Measurements from ENCODE around the gene SNTG2.
A peak's percentile ranks its signal among the peaks of the same experiment; 100 is the strongest.
"Not testable (repeated sequence)": the region's sequence is repeated elsewhere in the genome, so short reads cannot be mapped to it uniquely, and the experiment has no call there.

Gene SNTG2

DNA sequence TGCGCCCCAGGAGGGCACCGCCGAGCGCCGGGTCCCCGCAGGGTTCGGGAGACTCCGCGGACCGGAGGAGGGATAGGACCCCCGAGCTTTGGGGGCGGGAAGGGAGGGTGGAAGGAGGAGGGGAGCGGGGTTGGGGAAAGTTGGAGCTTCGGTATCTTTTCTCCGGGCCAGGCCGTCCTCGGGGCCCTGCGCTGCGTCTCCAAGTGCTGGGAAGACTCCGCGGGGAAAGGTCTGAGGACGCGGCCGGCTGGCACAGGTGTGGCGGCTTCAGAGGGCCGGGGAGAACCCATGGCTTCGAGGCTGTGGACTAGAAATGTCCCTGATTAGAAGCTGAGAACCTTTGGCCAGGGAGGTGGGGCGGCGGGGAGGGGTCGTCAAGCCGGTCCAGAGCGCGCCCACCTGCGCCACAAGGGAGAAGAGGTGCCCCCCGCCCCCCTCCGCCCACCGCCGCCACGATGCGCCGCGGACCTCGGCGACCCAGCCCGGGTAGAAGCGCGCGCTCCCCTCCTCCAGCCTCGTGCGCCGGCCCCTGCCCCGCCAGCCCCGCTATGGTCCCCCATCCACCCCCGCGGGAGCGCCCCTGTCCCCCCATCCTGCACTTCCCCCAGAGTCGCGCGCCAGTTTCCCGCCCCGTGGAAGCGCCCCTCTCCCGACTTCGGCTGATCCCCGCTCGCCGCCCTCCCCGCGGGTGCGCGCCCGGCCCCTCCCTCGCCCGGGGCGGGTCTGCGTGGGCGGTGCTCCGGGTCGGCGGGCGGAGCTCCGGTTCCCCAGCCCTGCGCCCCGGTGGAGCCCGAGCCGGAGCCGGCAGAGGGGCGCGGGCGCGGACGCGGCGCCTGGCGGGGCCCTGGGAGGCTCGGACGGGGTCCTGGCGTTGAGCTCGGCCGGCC is at the start of gene SNTG2:
Gene SNTG2 (plus strand): TSS at position 770 of the 887 bp plus-strand sequence. CDS start 148 bp downstream, outside the sequence.
- peak; percentile 30 to 45 for DNase-seq (ENCODE audit: low read depth in 2 of 2)

GRCh38 chr2:902584-902983 is 48.1 kb upstream of the SNTG2 start:
- DNase-seq (ENCODE audit: low read depth in 2 of 2), result no peak

DNA sequence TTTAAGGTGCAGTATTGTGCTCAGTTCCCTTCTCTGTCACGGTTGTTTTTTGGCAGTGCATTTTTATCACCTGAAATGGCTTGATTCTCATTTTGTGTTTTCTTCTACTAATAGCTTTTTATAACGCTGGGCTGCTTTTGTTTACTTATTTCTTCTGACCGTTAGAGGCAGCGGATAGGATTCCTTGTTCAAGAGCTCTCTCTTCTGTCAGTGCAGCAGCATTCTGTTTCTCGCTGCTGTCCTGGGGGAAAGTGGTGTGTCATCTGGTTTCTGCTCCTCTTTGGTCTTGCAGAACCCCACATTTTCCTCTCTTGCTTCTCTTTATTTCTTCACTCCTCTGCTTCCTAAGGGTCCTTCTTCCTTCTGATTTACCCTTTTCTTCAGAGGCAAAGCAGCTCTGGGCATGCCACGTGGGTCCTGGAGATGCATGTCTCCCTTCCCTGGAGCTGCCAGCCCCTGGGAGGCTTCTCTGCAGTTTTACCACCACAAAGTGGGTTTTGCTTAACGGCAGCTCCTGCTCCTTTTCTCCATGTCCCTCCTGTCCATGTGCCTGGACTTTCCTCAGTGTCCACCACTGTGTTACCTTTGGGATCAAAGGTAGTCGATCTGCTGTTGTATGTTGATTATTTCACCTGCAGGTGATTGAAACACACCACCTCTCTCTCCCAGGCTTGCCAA is 47.3 kb upstream of the SNTG2 start:
- no peak for DNase-seq (ENCODE audit: low read depth in 2 of 2)

- no peak for DNase-seq (ENCODE audit: low read depth in 2 of 2)
These were observed 46.2 kb upstream of the SNTG2 start for GRCh38 chr2:904246-905024.

DNA sequence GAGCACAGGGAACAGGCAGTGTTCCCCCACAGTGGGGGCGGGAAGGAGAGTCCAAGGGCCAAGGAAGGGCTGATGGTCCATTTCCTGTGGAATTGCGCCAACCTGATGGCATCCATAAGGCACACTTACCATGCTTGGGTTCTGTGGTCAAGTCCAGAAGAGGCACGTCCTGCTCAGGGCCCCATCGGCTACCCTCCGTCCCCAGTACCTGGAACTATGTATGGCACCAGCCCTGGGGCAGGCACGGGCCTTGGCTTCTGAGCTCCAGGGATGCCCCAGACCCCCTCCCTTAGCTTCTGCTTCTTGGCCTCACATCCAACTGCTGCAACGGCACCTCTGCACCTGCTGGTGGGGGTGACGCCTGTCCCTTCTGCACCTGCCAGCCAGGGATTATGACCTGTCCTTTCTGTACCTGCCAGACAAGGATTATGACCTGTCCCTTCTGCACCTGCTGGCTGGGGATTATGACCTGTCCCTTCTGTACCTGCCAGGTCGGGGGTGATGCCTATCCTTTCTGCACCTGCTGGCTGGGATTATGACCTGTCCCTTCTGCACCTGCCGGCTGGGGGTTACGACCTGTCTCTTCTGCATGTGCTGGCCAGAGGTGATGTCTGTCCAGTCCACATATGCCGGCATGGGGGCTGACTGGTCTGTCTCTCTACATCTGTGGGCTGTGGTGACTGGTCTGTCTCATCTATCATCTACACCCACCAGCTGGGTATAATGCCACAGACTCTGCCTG is 45.4 kb upstream of the SNTG2 start:
- no peak for DNase-seq (ENCODE audit: low read depth in 2 of 2)

- no peak for DNase-seq (ENCODE audit: low read depth in 2 of 2)
These were observed 44.9 kb upstream of the SNTG2 start for GRCh38 chr2:905833-906140.

- DNase-seq (ENCODE audit: low read depth in 2 of 2), result no peak
These were observed 42.9 kb upstream of the SNTG2 start for GRCh38 chr2:907706-908105.

- DNase-seq (ENCODE audit: low read depth in 2 of 2), result no peak
These were observed 42.1 kb upstream of the SNTG2 start for GRCh38 chr2:908568-908967.

DNA sequence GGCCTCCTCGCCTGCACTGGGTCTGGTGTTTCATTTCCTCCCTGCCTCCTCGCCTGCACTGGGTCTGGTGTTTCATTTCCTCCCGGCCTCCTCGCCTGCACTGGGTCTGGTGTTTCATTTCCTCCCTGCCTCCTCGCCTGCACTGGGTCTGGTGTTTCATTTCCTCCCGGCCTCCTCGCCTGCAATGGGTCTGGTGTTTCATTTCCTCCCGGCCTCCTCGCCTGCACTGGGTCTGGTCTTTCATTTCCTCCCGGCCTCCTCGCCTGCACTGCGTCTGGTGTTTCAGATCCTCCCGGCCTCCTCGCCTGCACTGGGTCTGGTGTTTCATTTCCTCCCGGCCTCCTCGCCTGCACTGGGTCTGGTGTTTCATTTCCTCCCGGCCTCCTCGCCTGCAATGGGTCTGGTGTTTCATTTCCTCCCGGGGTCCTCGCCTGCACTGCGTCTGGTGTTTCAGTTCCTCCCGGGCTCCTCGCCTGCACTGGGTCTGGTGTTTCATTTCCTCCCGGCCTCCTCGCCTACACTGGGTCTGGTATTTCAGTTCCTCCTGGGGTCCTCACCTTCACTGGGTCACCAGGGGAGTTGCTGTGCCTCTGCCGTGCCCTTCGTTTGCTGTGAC is 40.8 kb upstream of the SNTG2 start:
- not testable (repeated sequence) for DNase-seq (ENCODE audit: low read depth in 2 of 2)

GRCh38 chr2:910698-911097 is 40.0 kb upstream of the SNTG2 start:
- no peak for DNase-seq (ENCODE audit: low read depth in 2 of 2)

- no peak for DNase-seq (ENCODE audit: low read depth in 2 of 2)
These were observed 34.7 kb upstream of the SNTG2 start for GRCh38 chr2:915979-916378.

DNA sequence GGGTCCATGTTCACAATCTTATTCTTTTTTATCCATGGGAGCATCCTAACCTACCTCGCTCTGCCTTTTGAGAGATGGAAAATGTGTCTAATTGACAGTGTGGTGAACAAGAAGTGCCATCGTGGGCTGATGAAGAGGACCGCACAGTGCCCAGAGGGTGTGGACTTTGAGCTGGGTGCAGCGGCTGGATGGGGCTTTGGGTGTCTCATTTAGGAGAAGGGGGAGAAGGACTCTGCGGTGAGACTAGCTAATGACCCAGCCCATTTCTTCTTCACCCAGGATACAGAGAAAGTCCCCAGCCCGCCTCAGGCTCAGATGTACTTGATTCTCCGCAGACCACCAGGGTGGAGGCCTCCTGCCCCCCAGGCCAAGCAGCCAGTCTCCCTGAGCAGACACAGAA is 33.7 kb upstream of the SNTG2 start:
- no peak for DNase-seq (ENCODE audit: low read depth in 2 of 2)

- no peak for DNase-seq (ENCODE audit: low read depth in 2 of 2)
These were observed 31.0 kb upstream of the SNTG2 start for GRCh38 chr2:919672-920071.

- DNase-seq (ENCODE audit: low read depth in 2 of 2), result no peak
These were observed 30.1 kb upstream of the SNTG2 start for GRCh38 chr2:920573-920972.

GRCh38 chr2:920999-921398 is 29.6 kb upstream of the SNTG2 start:
- DNase-seq (ENCODE audit: low read depth in 2 of 2), result no peak

GRCh38 chr2:922185-922584 is 28.5 kb upstream of the SNTG2 start:
- DNase-seq (ENCODE audit: low read depth in 2 of 2), result no peak

GRCh38 chr2:923832-924601 is 26.6 kb upstream of the SNTG2 start:
- no peak for DNase-seq (ENCODE audit: low read depth in 2 of 2)

- no peak for DNase-seq (ENCODE audit: low read depth in 2 of 2)
These were observed 25.9 kb upstream of the SNTG2 start for GRCh38 chr2:924701-925100.

GRCh38 chr2:925309-925708 is 25.3 kb upstream of the SNTG2 start:
- no peak for DNase-seq (ENCODE audit: low read depth in 2 of 2)

DNA sequence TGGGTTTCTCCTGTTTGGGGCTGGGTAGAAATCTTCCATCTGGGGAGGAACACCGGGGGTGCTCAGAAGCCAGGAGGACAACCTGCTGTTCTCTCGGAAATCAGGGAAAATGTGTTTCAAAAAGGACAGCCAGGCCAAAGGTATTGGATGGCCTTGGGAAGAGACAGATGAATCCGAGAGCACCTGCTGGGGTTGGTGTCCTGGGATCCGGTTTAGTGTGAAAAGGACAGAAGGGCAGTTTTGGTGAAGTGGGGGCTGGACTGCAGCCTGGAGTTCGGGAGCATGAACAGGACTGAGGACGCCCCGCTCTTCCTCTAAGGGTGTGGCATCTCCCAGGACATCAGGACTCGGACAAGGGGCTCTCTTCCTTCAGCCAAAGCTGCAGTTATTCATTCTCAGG is 24.9 kb upstream of the SNTG2 start:
- DNase-seq (ENCODE audit: low read depth in 2 of 2), result no peak
